Measurements from ENCODE around the gene TEDDM1.

TEDDM1 gene

DNA sequence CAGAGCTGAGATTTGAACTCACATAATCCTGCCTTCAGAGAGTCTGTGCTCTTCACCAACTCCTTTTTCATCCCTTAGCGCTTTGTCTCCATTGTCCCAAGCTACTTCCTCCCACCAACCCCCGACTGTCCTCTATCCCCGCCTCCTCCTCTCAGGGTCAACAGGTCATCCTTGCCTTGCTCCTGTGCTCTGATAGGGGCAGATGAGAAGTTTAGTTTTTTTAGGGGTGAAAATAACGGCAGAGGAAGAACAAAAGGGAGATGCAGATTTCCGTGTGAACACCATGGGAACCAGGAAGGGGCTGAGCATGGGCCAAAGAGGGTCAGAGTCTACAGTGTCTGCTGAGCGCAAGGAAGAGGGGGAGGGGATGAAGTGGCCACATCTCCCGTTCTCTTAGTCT is 40.8 kb downstream of the TEDDM1 start:
- no peak for DNase-seq (ENCODE audit: extremely low read depth, low read depth)

DNA sequence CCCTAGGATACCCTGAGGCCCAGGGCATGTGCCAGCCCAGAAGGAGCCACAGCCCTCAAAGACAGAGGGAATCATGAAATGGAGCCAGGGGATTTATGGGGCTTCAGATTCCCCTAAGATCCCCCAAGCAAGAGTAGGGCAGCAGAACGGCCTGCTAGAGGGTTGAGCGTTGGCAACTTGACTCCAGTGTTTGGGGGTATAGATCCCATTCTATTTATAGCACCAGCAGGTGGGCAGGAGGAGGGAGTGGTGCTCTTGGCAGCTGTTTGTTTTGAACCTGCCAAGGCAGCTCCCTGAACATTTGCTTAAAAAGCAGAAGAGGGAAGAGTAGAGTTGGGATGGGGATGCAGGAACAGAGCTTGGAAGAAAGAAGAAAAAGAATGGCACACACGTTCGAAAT is 42.6 kb downstream of the TEDDM1 start:
- TF ChIP-seq, protein P1, sequence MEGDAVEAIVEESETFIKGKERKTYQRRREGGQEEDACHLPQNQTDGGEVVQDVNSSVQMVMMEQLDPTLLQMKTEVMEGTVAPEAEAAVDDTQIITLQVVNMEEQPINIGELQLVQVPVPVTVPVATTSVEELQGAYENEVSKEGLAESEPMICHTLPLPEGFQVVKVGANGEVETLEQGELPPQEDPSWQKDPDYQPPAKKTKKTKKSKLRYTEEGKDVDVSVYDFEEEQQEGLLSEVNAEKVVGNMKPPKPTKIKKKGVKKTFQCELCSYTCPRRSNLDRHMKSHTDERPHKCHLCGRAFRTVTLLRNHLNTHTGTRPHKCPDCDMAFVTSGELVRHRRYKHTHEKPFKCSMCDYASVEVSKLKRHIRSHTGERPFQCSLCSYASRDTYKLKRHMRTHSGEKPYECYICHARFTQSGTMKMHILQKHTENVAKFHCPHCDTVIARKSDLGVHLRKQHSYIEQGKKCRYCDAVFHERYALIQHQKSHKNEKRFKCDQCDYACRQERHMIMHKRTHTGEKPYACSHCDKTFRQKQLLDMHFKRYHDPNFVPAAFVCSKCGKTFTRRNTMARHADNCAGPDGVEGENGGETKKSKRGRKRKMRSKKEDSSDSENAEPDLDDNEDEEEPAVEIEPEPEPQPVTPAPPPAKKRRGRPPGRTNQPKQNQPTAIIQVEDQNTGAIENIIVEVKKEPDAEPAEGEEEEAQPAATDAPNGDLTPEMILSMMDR (IDR thresholded peaks at IDR 0.05; ENCODE audit: low read depth, low read length) = no peak
- DNase-seq (ENCODE audit: extremely low read depth, low read depth) = no peak

More for the DNA sequence above, 40.8 kb downstream of the TEDDM1 start:
- TF ChIP-seq, protein P1 (IDR thresholded peaks at IDR 0.05; ENCODE audit: low read depth, low read length) = no peak

DNA sequence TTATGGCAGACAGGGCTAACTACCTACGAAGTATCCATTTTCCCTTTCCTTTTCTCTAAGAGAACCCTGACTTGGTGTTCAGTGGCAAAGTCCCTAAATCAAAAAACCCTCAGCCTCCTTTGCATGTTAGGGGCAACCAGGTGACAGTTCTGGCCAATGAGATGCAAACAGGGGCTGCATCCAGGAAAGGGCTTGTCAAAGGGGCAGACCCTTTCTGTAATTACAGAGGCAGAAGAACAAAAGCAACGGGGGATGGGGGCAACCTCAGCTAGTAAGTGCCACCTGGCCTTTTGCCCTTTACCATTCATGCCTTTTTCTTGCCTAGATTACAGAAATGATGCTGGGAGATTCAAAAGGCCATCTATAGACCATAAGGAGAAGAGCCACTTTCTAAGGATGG is 43.3 kb downstream of the TEDDM1 start:
- TF ChIP-seq, protein P1 (IDR thresholded peaks at IDR 0.05; ENCODE audit: low read depth, low read length) = no peak
- no peak for DNase-seq (ENCODE audit: extremely low read depth, low read depth)

DNA sequence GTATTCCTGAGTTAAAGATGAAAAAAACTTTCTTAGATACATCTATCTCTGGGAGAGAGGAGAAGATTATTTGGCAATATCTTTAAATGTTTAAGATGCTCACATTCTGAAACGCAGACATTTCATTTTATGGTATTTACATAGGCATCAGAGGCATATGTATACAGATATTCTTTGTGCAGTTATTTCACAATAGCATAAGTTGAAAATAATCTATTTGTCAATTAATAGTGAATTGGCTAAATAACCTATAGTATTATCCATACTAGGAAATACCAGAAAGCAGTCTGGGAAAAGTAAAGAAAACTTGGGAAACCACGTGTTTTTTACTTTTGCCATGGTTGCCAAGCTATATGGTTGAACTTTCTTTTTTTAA is 44.8 kb downstream of the TEDDM1 start:
- no peak for DNase-seq (ENCODE audit: extremely low read depth, low read depth)
- TF ChIP-seq, protein P1 (IDR thresholded peaks at IDR 0.05; ENCODE audit: low read depth, low read length) = no peak

DNA sequence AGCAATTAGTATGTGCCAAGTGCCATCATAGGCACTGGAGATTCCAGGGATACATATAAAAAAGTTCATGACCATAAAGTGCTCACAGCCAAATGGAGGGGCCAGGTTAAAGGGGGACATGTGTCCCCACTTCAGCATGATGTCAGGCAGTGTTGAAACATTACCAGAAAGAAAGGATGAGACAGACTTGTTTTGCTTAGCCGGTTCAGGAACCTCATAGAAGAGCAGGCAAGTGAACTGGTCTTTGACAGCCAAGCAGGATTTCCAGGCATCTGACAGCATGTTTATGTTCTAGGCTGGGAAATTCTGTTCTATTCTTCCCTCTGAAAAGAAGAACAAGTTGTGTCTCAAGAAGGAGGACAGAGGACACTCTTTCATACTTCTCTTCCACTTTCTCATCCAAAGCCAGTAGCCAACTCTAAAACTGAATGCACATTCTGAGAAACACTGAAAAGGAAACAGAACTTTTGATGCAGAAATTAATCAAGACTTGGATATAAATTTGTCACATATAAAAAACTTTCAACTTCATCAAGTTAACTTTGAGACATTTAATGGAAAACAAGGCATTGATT is 48.6 kb downstream of the TEDDM1 start:
- TF ChIP-seq, protein P1 (IDR thresholded peaks at IDR 0.05; ENCODE audit: low read depth, low read length) = no peak
- no peak for DNase-seq (ENCODE audit: extremely low read depth, low read depth)

DNA sequence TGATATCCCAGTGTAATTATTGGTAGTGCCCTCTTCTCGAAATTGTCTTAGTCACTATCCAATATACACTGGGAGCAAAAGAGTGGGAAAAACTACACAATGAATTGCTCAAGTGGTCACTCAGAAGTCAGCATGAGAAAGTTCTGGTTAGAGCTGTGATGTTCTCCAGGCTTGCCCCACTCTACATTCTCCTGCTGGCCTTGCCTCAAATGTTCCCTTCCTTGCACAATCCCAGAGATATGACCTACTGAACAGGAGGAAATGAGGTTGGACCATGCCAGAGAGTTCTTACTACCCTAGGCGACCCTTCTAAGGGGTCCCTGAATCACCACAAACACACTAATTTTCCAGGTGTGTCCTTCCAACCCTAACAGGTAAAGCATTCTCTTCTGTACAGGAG is 49.6 kb downstream of the TEDDM1 start:
- TF ChIP-seq, protein P1 (IDR thresholded peaks at IDR 0.05; ENCODE audit: low read depth, low read length) = no peak
- no peak for DNase-seq (ENCODE audit: extremely low read depth, low read depth)

DNA sequence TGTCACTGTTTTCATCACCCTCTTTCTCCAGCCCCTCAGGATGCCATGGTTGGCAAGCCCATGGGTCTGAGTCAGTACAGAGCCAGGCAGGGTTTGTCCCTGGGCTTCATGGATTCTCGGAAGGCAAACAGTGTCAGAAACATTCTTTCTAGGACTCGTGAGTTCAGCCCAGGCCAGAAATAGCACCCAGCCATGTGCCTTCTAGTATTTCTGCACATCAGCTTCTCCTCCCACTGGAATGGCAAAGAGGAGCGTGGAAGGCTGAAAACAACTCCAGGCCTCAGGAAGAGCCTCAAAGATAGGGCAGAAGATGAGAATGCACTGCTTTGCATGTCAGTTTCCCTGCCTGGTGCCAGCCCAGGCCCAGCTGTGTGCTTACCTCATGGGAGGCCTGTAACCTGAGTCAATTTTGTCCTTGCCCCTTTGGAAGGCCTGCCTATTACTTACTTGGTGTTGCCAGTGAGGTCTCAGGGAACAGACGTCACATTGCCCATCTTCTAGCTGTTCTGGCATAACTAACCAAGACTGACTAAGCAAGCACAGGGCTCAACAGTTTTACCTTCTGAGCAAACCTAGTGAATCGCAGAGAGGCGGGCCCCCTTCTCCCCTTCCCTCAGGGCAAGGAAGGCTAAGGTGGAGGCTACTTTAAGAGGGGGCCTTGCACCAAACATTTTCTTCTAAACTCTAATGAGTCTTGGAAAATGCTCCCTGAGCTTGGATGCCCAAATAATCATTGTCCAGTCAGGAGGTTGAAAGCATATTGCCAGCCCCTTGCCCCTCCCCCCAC is 51.3 kb downstream of the TEDDM1 start:
- DNase-seq (ENCODE audit: extremely low read depth, low read depth) = no peak
- TF ChIP-seq, protein P1 (IDR thresholded peaks at IDR 0.05; ENCODE audit: low read depth, low read length) = no peak
